ENCODE results near the gene KRT85.
"Not testable (repeated sequence)": the region's sequence is repeated elsewhere in the genome, so short reads cannot be mapped to it uniquely, and the experiment has no call there.

The KRT85 gene

GRCh38 chr12:52347016-52347415 is 20.3 kb downstream of the KRT85 start:
- no peak for DNase-seq

GRCh38 chr12:52346593-52346992 is 20.7 kb downstream of the KRT85 start:
- DNase-seq: no peak

DNA sequence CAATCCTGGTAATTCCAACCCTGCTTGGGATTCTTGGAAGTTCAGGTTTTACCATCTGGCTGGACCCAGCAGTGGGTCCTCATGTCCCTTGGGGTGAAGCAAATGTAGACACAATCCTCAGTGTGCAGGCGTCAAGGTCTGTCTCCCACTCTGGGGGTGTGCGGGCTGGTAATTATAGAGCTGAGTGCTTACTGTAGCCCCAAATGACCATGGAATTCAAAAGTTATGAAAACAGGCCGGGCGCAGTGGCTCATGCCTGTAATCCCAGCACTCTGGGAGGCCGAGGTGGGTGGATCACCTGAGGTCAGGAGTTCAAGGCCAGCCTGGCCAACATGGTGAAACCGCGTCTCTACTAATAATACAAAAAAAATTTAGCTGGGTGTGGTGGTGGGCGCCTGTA is 22.2 kb downstream of the KRT85 start:
- DNase-seq: not testable (repeated sequence)

DNA sequence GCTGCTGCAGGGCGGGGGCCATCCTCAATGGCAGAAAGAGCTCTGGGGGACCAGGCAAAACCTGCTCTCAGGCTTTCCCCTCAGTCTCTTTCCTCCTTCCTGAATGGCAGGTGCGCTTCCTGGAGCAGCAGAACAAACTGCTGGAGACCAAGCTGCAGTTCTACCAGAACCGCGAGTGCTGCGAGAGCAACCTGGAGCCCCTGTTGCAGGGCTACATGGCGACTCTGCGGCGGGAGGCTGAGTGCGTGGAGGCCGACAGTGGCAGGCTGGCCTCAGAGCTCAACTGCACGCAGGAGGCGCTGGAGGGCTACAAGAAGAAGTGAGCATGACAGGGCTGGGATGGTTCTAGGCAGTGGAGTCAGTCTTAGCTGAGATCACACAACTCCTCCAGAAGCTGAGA is 23.2 kb downstream of the KRT85 start:
- DNase-seq: no peak

- no peak for DNase-seq
These were observed 23.7 kb downstream of the KRT85 start for GRCh38 chr12:52343550-52343949.

GRCh38 chr12:52342781-52343490 is 24.3 kb downstream of the KRT85 start:
- DNase-seq: no peak

- no peak for DNase-seq
These were observed 26.2 kb downstream of the KRT85 start for GRCh38 chr12:52341066-52341580.

GRCh38 chr12:52338241-52338960 is 28.9 kb downstream of the KRT85 start:
- no peak for DNase-seq

GRCh38 chr12:52337054-52337453 is 30.2 kb downstream of the KRT85 start:
- DNase-seq: no peak

GRCh38 chr12:52336641-52337040 is 30.6 kb downstream of the KRT85 start:
- DNase-seq: no peak

DNA sequence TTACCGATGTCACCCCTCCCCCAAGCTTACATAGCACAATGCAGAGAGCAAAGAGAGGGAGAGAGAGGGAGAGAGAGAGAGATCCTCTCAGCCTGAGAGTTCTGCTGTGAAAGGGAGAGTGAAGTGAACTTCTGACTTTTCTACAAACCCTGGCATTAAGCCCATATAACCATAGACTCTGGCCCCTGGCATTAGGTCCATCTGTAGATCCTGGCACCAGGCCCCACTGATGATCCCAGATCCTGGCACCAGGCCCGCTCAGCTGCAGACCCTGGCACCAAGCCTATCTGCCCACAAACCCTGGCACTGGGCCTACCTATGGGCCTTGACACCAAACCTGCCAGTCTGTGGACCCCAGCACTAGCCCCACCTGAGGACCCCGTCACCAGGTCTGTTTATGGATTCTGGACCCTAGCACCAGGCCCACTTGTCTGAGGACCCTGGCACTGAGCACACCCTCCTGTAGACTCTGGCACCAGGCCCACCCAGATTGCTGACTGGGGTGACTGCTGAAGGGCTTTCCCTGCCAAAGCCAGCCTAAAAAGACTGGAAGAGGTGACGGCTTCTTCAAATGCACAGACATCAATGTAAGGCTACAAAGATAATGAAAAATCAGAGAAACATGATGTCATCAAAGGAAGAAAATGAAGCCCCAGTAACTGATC is 31.6 kb downstream of the KRT85 start:
- DNase-seq: no peak

GRCh38 chr12:52334185-52334584 is 33.1 kb downstream of the KRT85 start:
- no peak for DNase-seq

GRCh38 chr12:52333321-52333720 is 34.0 kb downstream of the KRT85 start:
- DNase-seq: no peak

- no peak for DNase-seq
These were observed 34.9 kb downstream of the KRT85 start for GRCh38 chr12:52332381-52332780.

- no peak for DNase-seq
These were observed 35.4 kb downstream of the KRT85 start for GRCh38 chr12:52331833-52332232.

GRCh38 chr12:52331039-52331438 is 36.2 kb downstream of the KRT85 start:
- no peak for DNase-seq

DNA sequence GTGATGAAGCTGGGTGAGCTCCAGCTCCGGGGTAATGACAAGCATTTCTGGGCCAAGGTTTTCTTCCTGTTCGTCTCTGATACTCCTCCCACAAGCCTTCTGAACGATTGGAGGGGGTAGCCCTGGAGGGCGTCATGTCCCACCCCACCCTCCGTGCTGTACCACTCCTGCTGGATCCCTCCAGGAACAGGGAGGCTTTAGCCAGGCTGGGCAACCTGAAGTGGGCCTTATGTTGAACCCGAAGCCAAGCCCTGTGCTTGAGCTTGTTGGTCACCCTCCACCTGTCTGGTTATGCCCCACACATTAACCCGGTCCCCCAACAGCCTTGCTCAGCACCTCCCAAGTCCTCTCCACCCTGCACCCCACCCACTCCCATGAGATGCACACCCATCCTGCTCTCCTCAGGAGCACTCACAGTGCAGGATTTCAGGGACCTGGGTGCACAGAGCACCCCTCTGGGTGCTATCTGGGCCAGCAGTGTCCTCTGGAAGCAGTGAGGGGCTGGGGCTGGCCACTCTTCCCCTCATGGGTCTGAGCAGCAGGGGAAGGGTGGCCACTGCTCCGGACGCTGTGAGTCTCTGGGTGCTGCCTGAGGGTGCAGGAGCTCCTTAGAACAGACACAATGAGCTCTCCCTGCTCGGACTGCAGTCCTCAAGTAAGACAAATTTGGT is 39.3 kb downstream of the KRT85 start:
- DNase-seq: no peak

DNA sequence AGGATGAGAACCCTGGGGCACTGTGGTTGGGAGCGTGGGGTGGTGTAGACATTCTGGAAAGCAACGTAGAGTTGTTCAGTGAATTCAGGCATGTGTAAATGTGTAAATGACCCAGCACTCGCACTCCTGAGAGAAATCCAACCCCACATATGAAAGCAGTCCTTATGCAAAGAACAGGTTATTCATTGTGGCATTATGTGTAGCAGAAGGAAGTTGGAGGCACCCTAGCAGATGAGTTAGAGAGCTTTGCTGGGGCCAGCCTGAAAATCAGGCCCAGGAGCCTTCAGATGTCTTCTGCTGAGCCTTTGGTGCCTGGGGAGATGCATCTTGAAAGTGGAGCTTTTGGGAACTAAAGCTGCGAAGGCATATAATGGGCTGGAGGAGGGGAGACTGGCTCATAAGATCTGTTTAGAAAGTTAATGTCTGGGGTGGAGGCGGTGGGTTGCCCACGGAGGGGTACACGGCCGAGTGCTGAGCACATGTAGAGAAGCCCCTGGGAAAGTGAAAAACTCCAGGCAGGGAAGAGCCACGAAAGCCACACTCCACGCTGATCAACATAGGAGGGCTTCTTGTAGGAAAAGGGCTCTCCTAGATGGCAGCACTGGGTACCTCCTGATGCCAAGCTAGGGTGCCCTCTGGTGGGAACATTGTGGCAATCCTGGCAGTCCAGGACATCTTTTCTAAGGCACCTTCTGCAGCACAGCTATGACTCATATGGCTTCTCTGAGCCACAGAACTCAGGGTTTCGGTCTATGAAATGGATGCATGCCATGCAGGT is 40.0 kb downstream of the KRT85 start:
- peak; percentile 85 for DNase-seq

- DNase-seq: no peak
These were observed 43.2 kb downstream of the KRT85 start for GRCh38 chr12:52324153-52324444.

DNA sequence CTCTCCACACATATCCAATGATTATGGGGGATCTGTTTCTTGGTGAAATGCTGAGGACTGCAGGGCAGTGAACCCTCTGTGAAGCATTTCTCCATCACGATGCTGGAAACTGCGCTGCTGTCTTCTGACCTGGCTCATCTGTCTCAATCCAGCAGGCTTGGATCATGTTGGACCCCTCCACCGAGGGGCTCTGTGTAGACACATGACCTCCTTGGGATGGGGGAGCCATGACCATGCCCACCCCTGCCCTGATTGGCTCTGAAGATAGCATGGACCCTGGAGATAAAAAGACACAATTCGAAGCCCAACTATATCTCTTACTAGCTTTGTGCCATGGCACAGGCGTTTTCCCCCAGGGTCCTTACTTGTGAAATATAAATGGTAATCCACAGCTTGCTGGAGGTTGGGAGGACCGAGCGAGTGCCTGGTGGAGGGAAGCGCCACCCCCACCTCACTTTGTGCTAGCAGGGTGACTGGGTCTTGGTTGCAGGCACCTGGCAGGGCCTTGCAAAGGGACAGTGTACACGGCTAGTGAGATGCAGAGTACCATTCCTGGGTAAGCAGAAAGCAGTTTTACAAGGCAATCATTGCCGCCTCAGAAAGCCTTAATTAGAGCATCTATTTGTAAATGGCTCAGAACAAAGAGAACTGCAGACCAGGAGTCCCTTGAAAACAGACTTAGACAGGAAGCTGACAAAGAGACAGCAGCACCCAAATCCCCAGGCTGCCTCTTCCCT is 43.7 kb downstream of the KRT85 start:
- no peak for DNase-seq

DNA sequence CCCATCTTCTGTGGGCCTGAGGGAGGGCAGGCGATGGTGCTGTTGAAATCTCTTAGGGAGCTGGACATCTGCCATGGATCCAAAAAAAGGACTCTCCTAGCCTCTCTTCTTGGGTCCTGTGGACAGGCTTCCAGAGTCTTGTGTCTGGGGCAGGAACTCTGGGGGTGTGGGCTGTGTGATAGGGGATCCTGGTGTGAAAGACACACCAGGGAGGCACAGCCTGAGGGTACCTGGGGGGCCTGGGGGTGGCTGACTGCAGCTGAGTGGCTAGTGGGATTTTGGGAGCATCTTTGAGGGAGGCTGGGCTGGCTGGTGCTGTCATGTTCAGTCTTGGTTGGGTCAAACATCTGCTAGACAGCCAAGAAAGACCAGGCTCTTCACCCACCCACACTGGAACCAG is 44.3 kb downstream of the KRT85 start:
- DNase-seq: no peak

- no peak for DNase-seq
These were observed 45.2 kb downstream of the KRT85 start for GRCh38 chr12:52322069-52322468.
